ENCODE data around the gene IFI27. TPM values are rescaled to one million over a fixed set of nuclear protein-coding genes. Genes with fewer than 3 reads are reported as not detected.

The IFI27 gene
- total and polyA plus RNA-seq, 2 experiments from 2014 or later, result 2.6 to 6.6 TPM

- peak in 1 of 2 donors; percentile 55 for DNase-seq (ENCODE audit: low read depth in 1 of 2, low spot score in 1 of 2)
- Histone ChIP-seq H3K27ac (no peak overlapping the region), H3K9me3 (ENCODE audit: low read depth) (no peaks in the 10 kb centered on the region), H3K4me1 (ENCODE audit: low read depth) (no peaks in the 10 kb centered on the region), H3K36me3 (no peaks in the 10 kb centered on the region), H3K4me3 (no peak overlapping the region), H3K27me3 (peaks cover 10% of the 10 kb centered on the region)
- TF ChIP-seq CTCF (IDR thresholded peaks at IDR 0.05; ENCODE audit: low read depth, low read length), result no peak
Observed at GRCh38 chr14:94161981-94162380, 51.4 kb downstream of the IFI27 start.

GRCh38 chr14:94162466-94162865 is 51.9 kb downstream of the IFI27 start:
- TF ChIP-seq CTCF (IDR thresholded peaks at IDR 0.05; ENCODE audit: low read depth, low read length), result no peak
- Histone ChIP-seq H3K4me3 (no peak overlapping the region), H3K27ac (no peak overlapping the region), H3K36me3 (no peaks in the 10 kb centered on the region), H3K4me1 (ENCODE audit: low read depth) (no peaks in the 10 kb centered on the region), H3K27me3 (peaks cover 6% of the 10 kb centered on the region), H3K9me3 (ENCODE audit: low read depth) (no peaks in the 10 kb centered on the region)
- DNase-seq (ENCODE audit: low read depth in 1 of 2, low spot score in 1 of 2), result no peak

DNA sequence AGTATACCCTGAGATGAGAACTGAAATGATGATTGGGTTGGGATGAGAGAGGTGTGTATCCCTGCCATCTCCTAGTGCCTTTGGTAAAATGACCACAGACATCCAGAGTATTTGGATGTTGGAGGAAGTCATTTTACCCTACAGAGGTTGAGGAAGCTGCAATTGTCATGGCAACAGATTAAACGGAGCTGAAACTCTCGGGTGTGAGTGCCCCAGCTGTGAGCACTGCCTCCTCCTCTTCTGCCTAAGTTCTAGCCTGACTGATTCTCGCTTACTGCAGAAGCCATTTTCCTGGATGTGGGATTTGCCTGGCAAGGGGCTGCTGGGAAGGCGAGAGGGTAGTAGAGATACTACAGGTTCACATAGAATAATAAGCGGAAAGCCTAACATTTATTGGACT is 53.3 kb downstream of the IFI27 start:
- no peaks in the 10 kb centered on the region for H3K9me3 ChIP-seq (ENCODE audit: low read depth)
- no peak overlapping the region for H3K27ac ChIP-seq
- no peaks in the 10 kb centered on the region for H3K4me1 ChIP-seq (ENCODE audit: low read depth)
- H3K36me3 ChIP-seq, result no peaks in the 10 kb centered on the region
- TF ChIP-seq CTCF (IDR thresholded peaks at IDR 0.05; ENCODE audit: low read depth, low read length), result no peak
- DNase-seq (ENCODE audit: low read depth in 1 of 2, low spot score in 1 of 2), result peak in 1 of 2 donors; percentile 5
- no peak overlapping the region for H3K4me3 ChIP-seq
- H3K27me3 ChIP-seq, result peaks cover 2% of the 10 kb centered on the region

DNA sequence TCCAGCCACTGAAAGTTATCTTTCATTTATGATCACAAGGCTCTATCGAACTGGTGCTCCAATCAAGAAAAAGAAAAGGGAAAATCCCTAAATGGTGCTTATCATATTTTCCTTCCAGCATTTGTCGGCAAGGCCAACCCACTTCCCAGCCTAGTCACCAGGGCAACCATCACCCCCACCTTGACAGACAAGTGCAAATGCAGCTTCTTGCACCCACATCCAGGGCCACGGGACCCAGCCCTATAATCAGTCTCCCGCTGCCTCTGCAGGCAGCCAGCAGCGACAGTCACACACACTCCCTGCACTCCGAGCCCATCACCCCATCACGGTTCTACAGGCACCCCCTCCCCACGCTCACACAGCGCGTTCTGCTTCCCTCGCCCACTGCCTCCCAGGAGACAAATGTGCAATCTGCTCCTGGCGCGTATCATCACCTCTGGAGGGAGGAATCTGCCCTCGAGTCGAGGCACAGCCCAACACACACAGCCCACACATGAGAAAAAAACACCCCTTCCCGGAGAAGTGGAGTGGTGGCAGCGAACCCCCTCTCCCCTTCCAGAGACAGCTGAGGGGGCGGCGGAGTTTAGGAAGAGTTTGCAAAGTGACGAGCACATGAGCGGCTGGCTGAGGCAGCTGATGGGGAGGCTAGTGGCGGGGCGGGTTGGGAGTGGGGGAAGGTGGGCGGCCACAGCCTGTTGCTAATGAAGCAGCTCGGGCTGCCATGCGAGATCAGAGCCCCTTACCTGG is 54.3 kb downstream of the IFI27 start:
- Histone ChIP-seq H3K27ac (no peak overlapping the region), H3K9me3 (ENCODE audit: low read depth) (no peaks in the 10 kb centered on the region), H3K4me1 (ENCODE audit: low read depth) (no peaks in the 10 kb centered on the region), H3K4me3 (no peak overlapping the region), H3K36me3 (no peaks in the 10 kb centered on the region), H3K27me3 (peaks cover 2% of the 10 kb centered on the region)
- TF ChIP-seq CTCF (IDR thresholded peaks at IDR 0.05; ENCODE audit: low read depth, low read length), result no peak
- no peak for DNase-seq (ENCODE audit: low read depth in 1 of 2, low spot score in 1 of 2)

GRCh38 chr14:94165744-94166143 is 55.2 kb downstream of the IFI27 start:
- DNase-seq (ENCODE audit: low read depth in 1 of 2, low spot score in 1 of 2), result no peak
- H3K4me1 ChIP-seq (ENCODE audit: low read depth), result no peaks in the 10 kb centered on the region
- no peaks in the 10 kb centered on the region for H3K9me3 ChIP-seq (ENCODE audit: low read depth)
- H3K4me3 ChIP-seq, result no peak overlapping the region
- peaks cover 2% of the 10 kb centered on the region for H3K27me3 ChIP-seq
- H3K27ac ChIP-seq, result no peak overlapping the region
- no peaks in the 10 kb centered on the region for H3K36me3 ChIP-seq
- no peak for TF ChIP-seq CTCF (IDR thresholded peaks at IDR 0.05; ENCODE audit: low read depth, low read length)

Other genes with a start within 250 kb of the IFI27 start
- gene FAM181A, start 183.4 kb upstream of the IFI27 start, total RNA-seq, result not detected in 2 replicates
- 0.16 TPM in 1 of 2 replicates, not detected in the other for gene FAM181A, start 183.4 kb upstream of the IFI27 start, polyA plus RNA-seq
- gene ASB2, start 134.2 kb upstream of the IFI27 start, total RNA-seq, result 208 and 240 TPM in 2 replicates
- 165 and 191 TPM in 2 replicates for gene ASB2, start 134.2 kb upstream of the IFI27 start, polyA plus RNA-seq
- not detected in 2 replicates for gene CCDC197, start 113.4 kb upstream of the IFI27 start, total RNA-seq
- gene CCDC197, start 113.4 kb upstream of the IFI27 start, polyA plus RNA-seq, result 0.21 TPM in 1 of 2 replicates, not detected in the other
- 2.4 and 4.1 TPM in 2 replicates for gene OTUB2, start 84.4 kb upstream of the IFI27 start, total RNA-seq
- gene OTUB2, start 84.4 kb upstream of the IFI27 start, polyA plus RNA-seq, result 4.3 and 4.4 TPM in 2 replicates
- 167 and 188 TPM in 2 replicates for gene DDX24, start 29.5 kb upstream of the IFI27 start, total RNA-seq
- gene DDX24, start 29.5 kb upstream of the IFI27 start, polyA plus RNA-seq, result 227 and 272 TPM in 2 replicates
- 70.1 and 75.5 TPM in 2 replicates for gene IFI27L1, start 29.4 kb upstream of the IFI27 start, total RNA-seq
- gene IFI27L1, start 29.4 kb upstream of the IFI27 start, polyA plus RNA-seq, result 95.4 and 111 TPM in 2 replicates
- gene IFI27L2, start 18.9 kb downstream of the IFI27 start, total RNA-seq, result 257 and 537 TPM in 2 replicates
- 251 and 283 TPM in 2 replicates for gene IFI27L2, start 18.9 kb downstream of the IFI27 start, polyA plus RNA-seq
- gene PPP4R4, start 63.6 kb downstream of the IFI27 start, total RNA-seq, result 0.78 and 9.8 TPM in 2 replicates
- 0.59 and 0.77 TPM in 2 replicates for gene PPP4R4, start 63.6 kb downstream of the IFI27 start, polyA plus RNA-seq
- not detected in 2 replicates for gene SERPINA10, start 182.5 kb downstream of the IFI27 start, total RNA-seq
- 0.13 TPM in 1 of 2 replicates, not detected in the other for gene SERPINA10, start 182.5 kb downstream of the IFI27 start, polyA plus RNA-seq
- not detected in 2 replicates for gene SERPINA6, start 212.6 kb downstream of the IFI27 start, total RNA-seq
- 0.11 TPM in 1 of 2 replicates, not detected in the other for gene SERPINA6, start 212.6 kb downstream of the IFI27 start, polyA plus RNA-seq

Measured in cardiac muscle cell (in vitro differentiated cells and primary cell).